GM23248 (cell line): ENCODE data around the gene ATP5F1C.

ENCODE experiments used
- EZH2 ChIP-seq: fragments of 200-600 bp; sonication (generic); IDR thresholded peaks from 2 replicates; pipeline ENCODE4 v1.6.1; 2018; ENCODE audit warnings: antibody characterized with exemption, mild to moderate bottlenecking; ENCODE audit not compliant: insufficient read depth, poor library complexity, severe bottlenecking
- EZH2phosphoT487 ChIP-seq: fragments of 200-600 bp; sonication (generic); IDR thresholded peaks from 2 replicates; pipeline ENCODE4 v1.6.1; 2018; ENCODE audit warnings: antibody characterized with exemption, moderate library complexity, mild to moderate bottlenecking, low read depth; ENCODE audit not compliant: insufficient read depth

GRCh38 chr10:7833210-7833609 lies 45.2 kb downstream of the ATP5F1C start:
- TF ChIP-seq EZH2: no peak
- no peak for TF ChIP-seq EZH2phosphoT487
